Body of pancreas (tissue), 4 donors: ENCODE results near the gene USP6NL. TPM values are rescaled to one million over a fixed set of nuclear protein-coding genes. Genes with fewer than 3 reads are reported as not detected.

Experiments used
- ATAC-seq: fragments of 150-250 bp; one replicate; pipeline ENCODE4 v1.9.1; 2016
- DNase-seq, 4 donors: peaks; one replicate each; pipeline ENCODE4 v3.0.0-alpha.2; 2019
- H3K27ac ChIP-seq, 4 donors: fragments of 200-600 bp; sonication (generic); 1 replicate in 3 of 4; 2 replicates in 1 of 4; pipeline versions ENCODE4 v1.5.1 to v1.6.1; 2016 to 2019; ENCODE audit warnings: mild to moderate bottlenecking in 1 of 4, mixed read lengths in 1 of 4, moderate library complexity in 1 of 4
- H3K27me3 ChIP-seq, 2 donors: fragments of 200-600 bp; sonication (generic); one replicate each; pipeline ENCODE4 v1.6.0; 2016; ENCODE audit warnings: mild to moderate bottlenecking in 1 of 2
- H3K36me3 ChIP-seq, 2 donors: fragments of 200-600 bp; sonication (generic); replicated peaks in 1 of 2; 2 replicates each; pipeline ENCODE4 v1.5.1; 2016; ENCODE audit warnings: low read depth in 2 of 2; ENCODE audit not compliant: insufficient read depth in 1 of 2
- H3K4me1 ChIP-seq: fragments of 200-600 bp; sonication (generic); one replicate; pipeline ENCODE4 v1.6.0; 2016
- H3K4me3 ChIP-seq, 2 donors: fragments of 200-600 bp; sonication (generic); 1 replicate in 1 of 2; 2 replicates in 1 of 2; pipeline ENCODE4 v1.5.1; 2016 to 2019
- H3K9me3 ChIP-seq, 3 donors: fragments of 200-600 bp; sonication (generic); 1 replicate in 2 of 3; 2 replicates in 1 of 3; pipeline ENCODE4 v1.5.1; 2016
- CTCF ChIP-seq, 7 experiments: fragments of 450-650 bp in 4 of 7; fragments of 200-600 bp in 3 of 7; sonication (generic) in 3 of 7; IDR thresholded peaks; one replicate each; pipeline ENCODE4 v1.5.1; 2016 to 2019; ENCODE audit warnings: antibody characterized with exemption in 7 of 7
- POLR2A ChIP-seq, 3 donors: fragments of 450-650 bp; IDR thresholded peaks; one replicate each; pipeline ENCODE4 v1.6.1; 2016; ENCODE audit warnings: antibody characterized with exemption in 3 of 3, mild to moderate bottlenecking in 2 of 3
- WGBS, 2 donors: methylation state at CpG; one replicate each; pipeline ENCODE4 v1.1.5; 2017; 5-methylcytosine and 5-hydroxymethylcytosine counted together
- intact Hi-C: fragments of 100-400 bp; cut with DNase I; formaldehyde crosslinking; loops from one replicate; pipeline ENCODE4 v1.15.1; 2023
- total RNA-seq, 2 donors: library from RNA; depleted of rRNA; stranded (reverse); fragments of >200 nt; gene quantifications; one replicate each; pipeline ENCODE4 v1.1.0, GENCODE V29; 2016

Gene USP6NL
- total RNA-seq, 2 donors from 2014 or later, result 13.7 to 16.8 TPM

GRCh38 chr10:11409357-11409756 lies 202.1 kb downstream of the USP6NL start:
- ATAC-seq (no peak), DNase-seq (no peak)
- H3K27me3 ChIP-seq, result no peaks in the 10 kb centered on the region
- H3K9me3 ChIP-seq, result peaks cover 0 to 15% (median 0%) of the 10 kb centered on the region in 3 donors
- no peak overlapping the region for H3K27ac ChIP-seq
- intact Hi-C loops, result no loop called here
- no peak overlapping the region for H3K4me3 ChIP-seq
- H3K4me1 ChIP-seq, result no peaks in the 10 kb centered on the region
- 45% methylated on average over 11 of the region's 11 CpGs for WGBS, 2 donors
- TF ChIP-seq CTCF (IDR thresholded peaks at IDR 0.05) (no peak), POLR2A (IDR thresholded peaks at IDR 0.05) (no peak)
- no peaks in the 10 kb centered on the region for H3K36me3 ChIP-seq

- Histone ChIP-seq H3K27me3 (no peaks in the 10 kb centered on the region), H3K4me3 (no peak overlapping the region), H3K36me3 (no peaks in the 10 kb centered on the region), H3K27ac (no peak overlapping the region), H3K9me3 (peaks cover 0 to 9% (median 0%) of the 10 kb centered on the region in 3 donors), H3K4me1 (no peaks in the 10 kb centered on the region)
- DNase-seq (no peak), ATAC-seq (no peak)
- 47 to 76% methylated on average over 2 of the region's 2 CpGs for WGBS, 2 donors
- intact Hi-C loops, result no loop called here
- no peak for TF ChIP-seq CTCF (IDR thresholded peaks at IDR 0.05)
- no peak for TF ChIP-seq POLR2A (IDR thresholded peaks at IDR 0.05)
These were observed 203.5 kb downstream of the USP6NL start for GRCh38 chr10:11407939-11408338.

GRCh38 chr10:11406746-11407145 lies 204.7 kb downstream of the USP6NL start:
- intact Hi-C loops, result no loop called here
- H3K36me3 ChIP-seq, result no peaks in the 10 kb centered on the region
- 54 to 62% methylated on average over 4 to 5 of the region's 5 CpGs for WGBS, 2 donors
- no peak for ATAC-seq
- no peak overlapping the region for H3K27ac ChIP-seq
- H3K4me1 ChIP-seq, result no peaks in the 10 kb centered on the region
- H3K4me3 ChIP-seq, result no peak overlapping the region
- no peaks in the 10 kb centered on the region for H3K27me3 ChIP-seq
- DNase-seq, result no peak
- TF ChIP-seq POLR2A (IDR thresholded peaks at IDR 0.05) (no peak), CTCF (IDR thresholded peaks at IDR 0.05) (no peak)
- H3K9me3 ChIP-seq, result no peaks in the 10 kb centered on the region

- TF ChIP-seq POLR2A (IDR thresholded peaks at IDR 0.05), result no peak
- TF ChIP-seq CTCF (IDR thresholded peaks at IDR 0.05), result no peak
- Histone ChIP-seq H3K4me3 (no peak overlapping the region), H3K9me3 (no peaks in the 10 kb centered on the region), H3K36me3 (no peaks in the 10 kb centered on the region), H3K27me3 (no peaks in the 10 kb centered on the region), H3K4me1 (no peaks in the 10 kb centered on the region), H3K27ac (no peak overlapping the region)
- ATAC-seq (no peak), DNase-seq (no peak)
- WGBS, 2 donors, result 67% methylated on average over 12 to 13 of the region's 13 CpGs
- intact Hi-C loops, result no loop called here
These were observed 206.5 kb downstream of the USP6NL start for GRCh38 chr10:11404901-11405300.

Other genes starting within 250 kb of the USP6NL start
- gene ECHDC3, start 130.7 kb upstream of the USP6NL start, total RNA-seq, result 100 to 1,000 TPM in 1 of 2 donors, 10 to 100 TPM in 1; 24.1 to 153 TPM
- 10 to 100 TPM; 29.3 to 58.3 TPM for gene PROSER2, start 211.7 kb upstream of the USP6NL start, total RNA-seq